IMR-90 (cell line): Measurements from ENCODE around the gene EIF3I. TPM values are rescaled to one million over a fixed set of nuclear protein-coding genes. Genes with fewer than 3 reads are reported as not detected.

Source experiments
- ATAC-seq: fragments of 200-7000 bp; cut with Tn5 transposase; 2 replicates; pipeline ENCODE4 v1.9.1; 2020; ENCODE audit warnings: low read depth, mild to moderate bottlenecking, moderate library complexity
- BruUV-seq: library from RNA; stranded (reverse); fragments of 400-500 nt; replicated peaks from 2 replicates; lab custom pipeline; 2021; lab: Mats Ljungman, UMichigan
- CTCF ChIA-PET: fragments of 300-600 bp; formaldehyde crosslinking; extraction: SDS; loops from one replicate; lab custom pipeline; 2021; ENCODE audit warnings: antibody characterized with exemption; lab: Yijun Ruan, JAX
- POLR2A ChIA-PET: fragments of 300-600 bp; sonication (Branson Sonifier 250); formaldehyde crosslinking; loops from one replicate; lab custom pipeline; 2022; ENCODE audit warnings: antibody characterized with exemption; ENCODE audit not compliant: unreplicated experiment; lab: Charles Lee
- DNase-seq: peaks from one replicate; pipeline ENCODE4 v3.0.0; 2013
- H2AFZ ChIP-seq: replicated peaks from 2 replicates; pipeline ENCODE3; 2013; ENCODE audit warnings: low read length, mild to moderate bottlenecking; ENCODE audit not compliant: poor library complexity
- H2AK5ac ChIP-seq: 2 replicates; pipeline ENCODE4 v1.6.1; 2013; ENCODE audit warnings: low read depth, low read length, inconsistent platforms
- H2AK9ac ChIP-seq: replicated peaks from 2 replicates; pipeline ENCODE3; 2013; ENCODE audit warnings: mild to moderate bottlenecking, low read depth, low read length, moderate library complexity; ENCODE audit not compliant: poor library complexity
- H2BK120ac ChIP-seq: 2 replicates; pipeline ENCODE4 v1.6.1; 2013; ENCODE audit warnings: low read depth, low read length, inconsistent platforms
- H2BK15ac ChIP-seq: 3 replicates; pipeline ENCODE4 v1.6.1; 2013; ENCODE audit warnings: low read depth, low read length, inconsistent platforms
- H2BK20ac ChIP-seq: 2 replicates; pipeline ENCODE4 v1.6.1; 2013; ENCODE audit warnings: low read depth, mild to moderate bottlenecking, inconsistent platforms, low read length, moderate library complexity
- H2BK5ac ChIP-seq: 2 replicates; pipeline ENCODE4 v1.6.1; 2013; ENCODE audit warnings: mild to moderate bottlenecking, low read depth, low read length, inconsistent platforms; ENCODE audit not compliant: poor library complexity, severe bottlenecking
- H3K14ac ChIP-seq: replicated peaks from 2 replicates; pipeline ENCODE4 v1.6.1; 2013; ENCODE audit warnings: low read depth, low read length, inconsistent platforms
- H3K18ac ChIP-seq: 2 replicates; pipeline ENCODE4 v1.6.1; 2013; ENCODE audit warnings: low read depth, low read length, control low read depth
- H3K23ac ChIP-seq: 2 replicates; pipeline ENCODE4 v1.6.1; 2013; ENCODE audit warnings: low read depth, low read length, inconsistent platforms
- H3K27ac ChIP-seq: 2 replicates; pipeline ENCODE4 v1.5.1; 2013; ENCODE audit warnings: mild to moderate bottlenecking, control low read depth, low read length; ENCODE audit not compliant: insufficient read depth
- H3K27me3 ChIP-seq: 2 replicates; pipeline ENCODE4 v1.6.1; 2013; ENCODE audit warnings: low read length; ENCODE audit not compliant: control insufficient read depth, insufficient read depth
- H3K36me3 ChIP-seq: 2 replicates; pipeline ENCODE4 v1.6.1; 2013; ENCODE audit warnings: low read length, mixed read lengths; ENCODE audit not compliant: control insufficient read depth, insufficient read depth
- H3K4ac ChIP-seq: 2 replicates; pipeline ENCODE4 v1.6.1; 2013; ENCODE audit warnings: low read depth, low read length, inconsistent platforms
- H3K4me1 ChIP-seq: 2 replicates; pipeline ENCODE4 v1.6.1; 2013; ENCODE audit warnings: low read length, mixed read lengths; ENCODE audit not compliant: control insufficient read depth, insufficient read depth
- H3K4me2 ChIP-seq: 2 replicates; pipeline ENCODE4 v1.6.1; 2013; ENCODE audit warnings: low read depth, mild to moderate bottlenecking, control low read depth, low read length, moderate library complexity
- H3K4me3 ChIP-seq: 2 replicates; pipeline ENCODE4 v1.5.1; 2013; ENCODE audit warnings: low read depth, mild to moderate bottlenecking, control low read depth, low read length, moderate library complexity; ENCODE audit not compliant: insufficient read depth
- H3K56ac ChIP-seq: 2 replicates; pipeline ENCODE4 v1.6.1; 2013; ENCODE audit warnings: low read length, inconsistent platforms; ENCODE audit not compliant: insufficient read depth; ENCODE audit errors: extremely low read depth
- H3K79me1 ChIP-seq, 2 experiments: 2 replicates each; pipeline ENCODE4 v1.6.1; 2013; ENCODE audit warnings: low read length in 2 of 2, inconsistent platforms in 1 of 2, low read depth in 1 of 2
- H3K9ac ChIP-seq: 2 replicates; pipeline ENCODE4 v1.6.1; 2013; ENCODE audit warnings: low read depth, low read length, control low read depth
- H3K9me1 ChIP-seq: 2 replicates; pipeline ENCODE4 v1.6.1; 2013; ENCODE audit warnings: low read length, inconsistent platforms; ENCODE audit not compliant: insufficient read depth
- H3K9me3 ChIP-seq: 2 replicates; pipeline ENCODE4 v1.6.1; 2013; ENCODE audit warnings: low read length; ENCODE audit not compliant: control insufficient read depth, insufficient read depth
- H4K20me1 ChIP-seq: 2 replicates; pipeline ENCODE4 v1.6.1; 2013; ENCODE audit warnings: low read length, inconsistent platforms; ENCODE audit not compliant: insufficient read depth
- H4K5ac ChIP-seq: 2 replicates; pipeline ENCODE4 v1.6.1; 2013; ENCODE audit warnings: mild to moderate bottlenecking, low read depth, low read length, control low read depth
- H4K8ac ChIP-seq, 2 experiments: 2 replicates each; pipeline ENCODE4 v1.6.1; 2013; ENCODE audit warnings: low read depth in 2 of 2, low read length in 2 of 2, control low read depth in 1 of 2, inconsistent platforms in 1 of 2
- H4K91ac ChIP-seq: 2 replicates; pipeline ENCODE4 v1.6.1; 2013; ENCODE audit warnings: low read depth, low read length, inconsistent platforms; ENCODE audit not compliant: insufficient read depth
- CHD1 ChIP-seq: IDR thresholded peaks from 2 replicates; pipeline ENCODE4 v1.6.1; 2012; ENCODE audit warnings: low read depth, low read length, improper control_type of control experiment
- ELK1 ChIP-seq: fragments of 150-350 bp; IDR thresholded peaks from 2 replicates; pipeline ENCODE4 v1.6.1; 2016; ENCODE audit warnings: low read depth, mild to moderate bottlenecking, low read length, moderate library complexity, borderline replicate concordance
- MAFK ChIP-seq: IDR thresholded peaks from 2 replicates; pipeline ENCODE4 v1.6.1; 2012; ENCODE audit warnings: low read depth, low read length, improper control_type of control experiment
- MAZ ChIP-seq: IDR thresholded peaks from 2 replicates; pipeline ENCODE4 v1.6.1; 2012; ENCODE audit warnings: low read depth, mild to moderate bottlenecking, low read length, improper control_type of control experiment, moderate library complexity, borderline replicate concordance
- MXI1 ChIP-seq: IDR thresholded peaks from 2 replicates; pipeline ENCODE4 v1.6.1; 2012; ENCODE audit warnings: low read depth, mild to moderate bottlenecking, low read length, moderate library complexity, borderline replicate concordance
- POLR2A ChIP-seq: IDR thresholded peaks from 2 replicates; pipeline ENCODE4 v1.6.1; 2012; ENCODE audit warnings: mild to moderate bottlenecking, low read depth, low read length
- RAD21 ChIP-seq: IDR thresholded peaks from 2 replicates; pipeline ENCODE4 v1.6.1; 2012; ENCODE audit warnings: low read length, improper control_type of control experiment
- USF2 ChIP-seq: fragments of 150-350 bp; IDR thresholded peaks from 2 replicates; pipeline ENCODE4 v1.6.1; 2017; ENCODE audit warnings: mild to moderate bottlenecking, antibody characterized with exemption, low read length, low read depth
- WGBS, 2 experiments: methylation state at CpG; one replicate each; pipeline versions ENCODE4 v1.1.5 to v1.1.7; 2013; ENCODE audit warnings: missing lambda C conversion rate in 2 of 2; ENCODE audit not compliant: insufficient read length in 1 of 2; ENCODE audit errors: extremely low coverage in 2 of 2; 5-methylcytosine and 5-hydroxymethylcytosine counted together
- dilution Hi-C: fragments of 300-500 bp; cut with HindIII; formaldehyde crosslinking; loops from one replicate; pipeline ENCODE4 v1.14.3; 2018; ENCODE audit warnings: low sequenced_read_pairs; ENCODE audit not compliant: unreplicated experiment
- in situ Hi-C: fragments of 300-500 bp; cut with MboI; formaldehyde crosslinking; loops from 3 replicates; pipeline ENCODE4 v1.14.3; 2019; ENCODE audit warnings: low sequenced_read_pairs, inconsistent platforms, mixed read lengths
- intact Hi-C: fragments of 100-400 bp; cut with micrococcal nuclease; formaldehyde crosslinking; loops from 2 replicates; pipeline ENCODE4 v1.10.0; 2022
- polyA plus RNA-seq, 3 experiments: library from polyadenylated mRNA; depleted of rRNA; stranded (reverse); fragments of >200 nt; gene quantifications; 2 replicates each; pipeline ENCODE4 v1.2.3, GENCODE V29; 2012; ENCODE audit warnings: low replicate concordance in 1 of 3
- total RNA-seq: library from RNA; depleted of rRNA; stranded (reverse); fragments of >200 nt; gene quantifications from 2 replicates; pipeline ENCODE4 v1.2.3, GENCODE V29; 2012

EIF3I gene
- total and polyA plus RNA-seq, 2 of the 4 experiments (the other 2 are of a cell fraction): 469 to 716 TPM

- H3K18ac ChIP-seq: no peak overlapping the region
- no peak overlapping the region for H4K8ac ChIP-seq
- no peak overlapping the region for H2AK9ac ChIP-seq
- no peak overlapping the region for H3K14ac ChIP-seq
- H3K9me3 ChIP-seq: no peaks in the 10 kb centered on the region
- H4K91ac ChIP-seq: no peak overlapping the region
- H2BK5ac ChIP-seq: no peak overlapping the region
- ChIA-PET CTCF (no interaction called here), POLR2A (interaction anchor here (1.0 kb wide), 1 partner anchor 81 kb away, joined by 4 read pairs; no protein-coding TSS in a partner anchor)
- no peak overlapping the region for H4K5ac ChIP-seq
- H3K56ac ChIP-seq: no peak overlapping the region
- 0 out of 2 replicates have a peak, but pooled peaks cover 11% of the 10 kb centered on the region for H4K20me1 ChIP-seq
- no peak overlapping the region for H3K4ac ChIP-seq
- intact Hi-C loops: no loop called here
- TF ChIP-seq MAZ (no peak), MAFK (no peak), CHD1 (no peak), USF2 (no peak), POLR2A (no peak), RAD21 (no peak), MXI1 (no peak), ELK1 (no peak)
- dilution Hi-C loops: no loop called here
- peaks cover 9 to 65% of the 10 kb centered on the region in 2 experiments; a peak in 3 of 4 replicates for H3K79me1 ChIP-seq
- no CpG with 5 or more reads among the region's 6 CpGs for WGBS, 2 experiments
- ATAC-seq: no peak
- H2BK120ac ChIP-seq: no peak overlapping the region
- no peak for DNase-seq
- no peak overlapping the region for H3K23ac ChIP-seq
- H2AK5ac ChIP-seq: no peak overlapping the region
- H2BK15ac ChIP-seq: no peak overlapping the region
- H3K36me3 ChIP-seq: peaks cover 53% of the 10 kb centered on the region
- H2AFZ ChIP-seq: no peak overlapping the region
- no peak overlapping the region for H3K27ac ChIP-seq
- BruUV-seq: no TSS peak
- peaks cover 16% of the 10 kb centered on the region; the same call in 1 of the 2 replicates for H3K9me1 ChIP-seq
- H3K4me1 ChIP-seq: peaks cover 31% of the 10 kb centered on the region
- no peak overlapping the region for H2BK20ac ChIP-seq
- H3K4me2 ChIP-seq: no peak overlapping the region
- in situ Hi-C loops: no loop called here
- no peak overlapping the region for H3K9ac ChIP-seq
- no peaks in the 10 kb centered on the region for H3K27me3 ChIP-seq
- H3K4me3 ChIP-seq: no peak overlapping the region
These were observed 24.4 kb upstream of the EIF3I start for GRCh38 chr1:32197837-32198236.
